Panc1 (cell line): ENCODE results near the gene SF3B5. TPM values are rescaled to one million over a fixed set of nuclear protein-coding genes. Genes with fewer than 3 reads are reported as not detected.

Experiments
- ATAC-seq: fragments of 200-7000 bp; cut with Tn5 transposase; 2 replicates; pipeline ENCODE4 v1.9.1; 2020; ENCODE audit warnings: mild to moderate bottlenecking, moderate library complexity
- BruUV-seq: library from RNA; stranded (reverse); fragments of 400-500 nt; replicated peaks from 2 replicates; lab custom pipeline; 2021; lab: Mats Ljungman, UMichigan
- CTCF ChIA-PET: fragments of 300-600 bp; sonication (Branson Sonifier 250); formaldehyde crosslinking; loops from one replicate; lab custom pipeline; 2022; ENCODE audit warnings: antibody characterized with exemption; lab: Charles Lee
- POLR2A ChIA-PET: fragments of 300-600 bp; sonication (Branson Sonifier 250); formaldehyde crosslinking; loops from one replicate; lab custom pipeline; 2022; ENCODE audit warnings: antibody characterized with exemption; lab: Charles Lee
- DNase-seq: peaks from one replicate; pipeline ENCODE4 v3.0.0-alpha.2; 2010; ENCODE audit warnings: low read depth, low spot score
- H3K27ac ChIP-seq: 2 replicates; pipeline ENCODE4 v1.5.1; 2011; ENCODE audit warnings: mild to moderate bottlenecking, low read length, inconsistent platforms
- H3K27me3 ChIP-seq: fragments of 200-500 bp; sonication (Bioruptor generic); 2 replicates; pipeline ENCODE4 v1.6.0; 2014; ENCODE audit warnings: low read length, inconsistent platforms; ENCODE audit not compliant: control insufficient read depth, insufficient read depth
- H3K36me3 ChIP-seq: fragments of 200-500 bp; sonication (Bioruptor generic); 2 replicates; pipeline ENCODE4 v1.5.1; 2014; ENCODE audit warnings: inconsistent platforms, mild to moderate bottlenecking, low read length, moderate library complexity; ENCODE audit not compliant: control insufficient read depth, insufficient read depth
- H3K4me1 ChIP-seq: 2 replicates; pipeline ENCODE4 v1.5.1; 2011; ENCODE audit warnings: inconsistent platforms, mild to moderate bottlenecking, low read length, moderate library complexity; ENCODE audit not compliant: control insufficient read depth, insufficient read depth
- H3K4me3 ChIP-seq, 2 experiments: 2 replicates each; pipeline ENCODE4 v1.5.1; 2011 to 2012; ENCODE audit warnings: low read depth in 2 of 2, low read length in 2 of 2, mild to moderate bottlenecking in 2 of 2, inconsistent platforms in 1 of 2, moderate library complexity in 1 of 2
- H3K9me3 ChIP-seq: fragments of 200-500 bp; sonication (Bioruptor generic); 2 replicates; pipeline ENCODE4 v1.5.1; 2014; ENCODE audit warnings: low read depth, mild to moderate bottlenecking, inconsistent platforms, low read length, moderate library complexity; ENCODE audit not compliant: control insufficient read depth, insufficient read depth
- CTCF ChIP-seq: fragments of 450-650 bp; IDR thresholded peaks from 2 replicates; pipeline ENCODE4 v1.5.1; 2017; ENCODE audit warnings: mild to moderate bottlenecking
- POLR2AphosphoS5 ChIP-seq: IDR thresholded peaks from 2 replicates; pipeline ENCODE4 v1.6.1; 2012; ENCODE audit warnings: mild to moderate bottlenecking, low read depth, low read length, moderate library complexity
- SIN3A ChIP-seq: IDR thresholded peaks from 2 replicates; pipeline ENCODE4 v1.6.1; 2012; ENCODE audit warnings: low read depth, mild to moderate bottlenecking, low read length, moderate library complexity, borderline replicate concordance; ENCODE audit not compliant: insufficient read depth
- TCF7L2 ChIP-seq: IDR thresholded peaks from 2 replicates; pipeline ENCODE4 v1.6.1; 2011; ENCODE audit warnings: mild to moderate bottlenecking, low read depth, low read length, inconsistent platforms
- in situ Hi-C: cut with HindIII; loops from 2 replicates; pipeline ENCODE4 v1.10.0; 2016; ENCODE audit warnings: low sequenced_read_pairs, low pct_unique_long_range_greater_than_20kb
- intact Hi-C: fragments of 100-400 bp; cut with micrococcal nuclease; formaldehyde crosslinking; loops from one replicate; pipeline ENCODE4 v1.10.0; 2022; ENCODE audit not compliant: unreplicated experiment
- total RNA-seq: library from RNA; stranded (reverse); gene quantifications from one replicate; pipeline ENCODE4 v1.2.1, GENCODE V29; 2021; ENCODE audit not compliant: unreplicated experiment
- TF ChIP-seq, protein P1 (sequence below), 2 experiments: IDR thresholded peaks; 2 replicates each; pipeline ENCODE4 v1.6.1; 2011 to 2012; ENCODE audit warnings: low read depth in 2 of 2, control low read depth in 1 of 2, low read length in 1 of 2, mild to moderate bottlenecking in 1 of 2, moderate library complexity in 1 of 2; ENCODE audit not compliant: insufficient read depth in 1 of 2

Gene SF3B5
- total RNA-seq, 1 experiment from 2014 or later, result 128 TPM

DNA sequence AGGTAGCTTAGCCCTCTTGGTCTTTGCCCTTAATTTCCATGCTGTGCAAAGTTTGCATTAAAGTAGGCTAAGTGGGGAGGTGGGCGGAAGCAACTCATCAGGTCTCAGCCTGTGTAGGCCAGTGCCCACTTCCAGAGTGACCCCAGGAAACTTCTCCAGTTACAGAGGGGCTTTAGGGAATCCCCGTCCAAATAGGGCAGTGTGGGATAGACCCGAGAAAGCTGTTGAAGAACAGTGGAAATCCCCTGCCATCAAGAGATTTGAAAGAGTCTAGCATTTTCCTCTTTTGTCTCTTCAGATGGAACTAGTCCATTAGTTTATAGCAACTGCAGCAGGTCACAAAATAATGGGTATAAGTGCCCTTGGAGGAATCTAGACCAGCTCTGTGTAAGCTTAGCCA is 20.2 kb downstream of the SF3B5 start:
- DNase-seq (no peak), ATAC-seq (no peak)
- in situ Hi-C loops (no loop called here), intact Hi-C loops (no loop called here)
- H3K9me3 ChIP-seq, result no peaks in the 10 kb centered on the region
- H3K27me3 ChIP-seq, result peaks cover 6% of the 10 kb centered on the region; the same call in 1 of the 2 replicates
- no peaks in the 10 kb centered on the region for H3K4me1 ChIP-seq
- H3K36me3 ChIP-seq, result no peaks in the 10 kb centered on the region
- no peak overlapping the region for H3K27ac ChIP-seq
- H3K4me3 ChIP-seq, result no peak overlapping the region
- no TSS peak for BruUV-seq
- TF ChIP-seq, protein P1, sequence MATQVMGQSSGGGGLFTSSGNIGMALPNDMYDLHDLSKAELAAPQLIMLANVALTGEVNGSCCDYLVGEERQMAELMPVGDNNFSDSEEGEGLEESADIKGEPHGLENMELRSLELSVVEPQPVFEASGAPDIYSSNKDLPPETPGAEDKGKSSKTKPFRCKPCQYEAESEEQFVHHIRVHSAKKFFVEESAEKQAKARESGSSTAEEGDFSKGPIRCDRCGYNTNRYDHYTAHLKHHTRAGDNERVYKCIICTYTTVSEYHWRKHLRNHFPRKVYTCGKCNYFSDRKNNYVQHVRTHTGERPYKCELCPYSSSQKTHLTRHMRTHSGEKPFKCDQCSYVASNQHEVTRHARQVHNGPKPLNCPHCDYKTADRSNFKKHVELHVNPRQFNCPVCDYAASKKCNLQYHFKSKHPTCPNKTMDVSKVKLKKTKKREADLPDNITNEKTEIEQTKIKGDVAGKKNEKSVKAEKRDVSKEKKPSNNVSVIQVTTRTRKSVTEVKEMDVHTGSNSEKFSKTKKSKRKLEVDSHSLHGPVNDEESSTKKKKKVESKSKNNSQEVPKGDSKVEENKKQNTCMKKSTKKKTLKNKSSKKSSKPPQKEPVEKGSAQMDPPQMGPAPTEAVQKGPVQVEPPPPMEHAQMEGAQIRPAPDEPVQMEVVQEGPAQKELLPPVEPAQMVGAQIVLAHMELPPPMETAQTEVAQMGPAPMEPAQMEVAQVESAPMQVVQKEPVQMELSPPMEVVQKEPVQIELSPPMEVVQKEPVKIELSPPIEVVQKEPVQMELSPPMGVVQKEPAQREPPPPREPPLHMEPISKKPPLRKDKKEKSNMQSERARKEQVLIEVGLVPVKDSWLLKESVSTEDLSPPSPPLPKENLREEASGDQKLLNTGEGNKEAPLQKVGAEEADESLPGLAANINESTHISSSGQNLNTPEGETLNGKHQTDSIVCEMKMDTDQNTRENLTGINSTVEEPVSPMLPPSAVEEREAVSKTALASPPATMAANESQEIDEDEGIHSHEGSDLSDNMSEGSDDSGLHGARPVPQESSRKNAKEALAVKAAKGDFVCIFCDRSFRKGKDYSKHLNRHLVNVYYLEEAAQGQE (IDR thresholded peaks at IDR 0.05; ENCODE audit: insufficient read depth in 1 of 2, low read depth in 2 of 2, low read length in 1 of 2), result no peak
- TF ChIP-seq SIN3A, result no peak
- ChIA-PET POLR2A (interaction anchor here (0.6 kb wide), 1 partner anchor 20 kb away, joined by 3 read pairs; no protein-coding TSS in a partner anchor), CTCF (no interaction called here)

- DNase-seq (no peak), ATAC-seq (no peak)
- Histone ChIP-seq H3K27me3 (peaks cover 6% of the 10 kb centered on the region; the same call in 1 of the 2 replicates), H3K9me3 (no peaks in the 10 kb centered on the region), H3K4me1 (no peaks in the 10 kb centered on the region), H3K36me3 (no peaks in the 10 kb centered on the region), H3K27ac (no peak overlapping the region), H3K4me3 (no peak overlapping the region)
- no TSS peak for BruUV-seq
- no peak for TF ChIP-seq SIN3A
- no peak for TF ChIP-seq CTCF
- TF ChIP-seq TCF7L2, result no peak
- no peak for TF ChIP-seq POLR2AphosphoS5
- TF ChIP-seq, protein P1 (IDR thresholded peaks at IDR 0.05; ENCODE audit: insufficient read depth in 1 of 2, low read depth in 2 of 2, low read length in 1 of 2), result no peak
- ChIA-PET CTCF (no interaction called here), POLR2A (no interaction called here)
- intact Hi-C loops, result no loop called here
- in situ Hi-C loops, result no loop called here
These were observed 22.3 kb downstream of the SF3B5 start for GRCh38 chr6:144073024-144073423.
